ENCODE measurements around the gene ARHGAP6. TPM values are rescaled to one million over a fixed set of nuclear protein-coding genes. Genes with fewer than 3 reads are reported as not detected.

Gene ARHGAP6, protein sequence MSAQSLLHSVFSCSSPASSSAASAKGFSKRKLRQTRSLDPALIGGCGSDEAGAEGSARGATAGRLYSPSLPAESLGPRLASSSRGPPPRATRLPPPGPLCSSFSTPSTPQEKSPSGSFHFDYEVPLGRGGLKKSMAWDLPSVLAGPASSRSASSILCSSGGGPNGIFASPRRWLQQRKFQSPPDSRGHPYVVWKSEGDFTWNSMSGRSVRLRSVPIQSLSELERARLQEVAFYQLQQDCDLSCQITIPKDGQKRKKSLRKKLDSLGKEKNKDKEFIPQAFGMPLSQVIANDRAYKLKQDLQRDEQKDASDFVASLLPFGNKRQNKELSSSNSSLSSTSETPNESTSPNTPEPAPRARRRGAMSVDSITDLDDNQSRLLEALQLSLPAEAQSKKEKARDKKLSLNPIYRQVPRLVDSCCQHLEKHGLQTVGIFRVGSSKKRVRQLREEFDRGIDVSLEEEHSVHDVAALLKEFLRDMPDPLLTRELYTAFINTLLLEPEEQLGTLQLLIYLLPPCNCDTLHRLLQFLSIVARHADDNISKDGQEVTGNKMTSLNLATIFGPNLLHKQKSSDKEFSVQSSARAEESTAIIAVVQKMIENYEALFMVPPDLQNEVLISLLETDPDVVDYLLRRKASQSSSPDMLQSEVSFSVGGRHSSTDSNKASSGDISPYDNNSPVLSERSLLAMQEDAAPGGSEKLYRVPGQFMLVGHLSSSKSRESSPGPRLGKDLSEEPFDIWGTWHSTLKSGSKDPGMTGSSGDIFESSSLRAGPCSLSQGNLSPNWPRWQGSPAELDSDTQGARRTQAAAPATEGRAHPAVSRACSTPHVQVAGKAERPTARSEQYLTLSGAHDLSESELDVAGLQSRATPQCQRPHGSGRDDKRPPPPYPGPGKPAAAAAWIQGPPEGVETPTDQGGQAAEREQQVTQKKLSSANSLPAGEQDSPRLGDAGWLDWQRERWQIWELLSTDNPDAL (N-terminal part only)
- polyA plus RNA-seq, result under 1 TPM in 1 of 3 donors, not detected in 2; 0.11 TPM

GRCh38 chrX:11665168-11666111 lies at the start of gene ARHGAP6:
Gene ARHGAP6 (minus strand): TSS chrX:11665920. CDS start chrX:11664828, 1,092 bp downstream.
- H3K27me3 Mint-ChIP-seq (ENCODE audit: low read depth in 3 of 3), result peaks cover 2 to 13% (median 4%) of the 10 kb centered on the region in 3 donors
- no peaks in the 10 kb centered on the region for H3K36me3 Mint-ChIP-seq
- H3K4me1 Mint-ChIP-seq, result no peaks in the 10 kb centered on the region
- no peak within 1 kb of the TSS for H3K4me3 Mint-ChIP-seq
- DNase-seq, result no peak
- H3K9me3 Mint-ChIP-seq, result no peaks in the 10 kb centered on the region
- H3K27ac Mint-ChIP-seq, result no peak within 1 kb of the TSS

DNA sequence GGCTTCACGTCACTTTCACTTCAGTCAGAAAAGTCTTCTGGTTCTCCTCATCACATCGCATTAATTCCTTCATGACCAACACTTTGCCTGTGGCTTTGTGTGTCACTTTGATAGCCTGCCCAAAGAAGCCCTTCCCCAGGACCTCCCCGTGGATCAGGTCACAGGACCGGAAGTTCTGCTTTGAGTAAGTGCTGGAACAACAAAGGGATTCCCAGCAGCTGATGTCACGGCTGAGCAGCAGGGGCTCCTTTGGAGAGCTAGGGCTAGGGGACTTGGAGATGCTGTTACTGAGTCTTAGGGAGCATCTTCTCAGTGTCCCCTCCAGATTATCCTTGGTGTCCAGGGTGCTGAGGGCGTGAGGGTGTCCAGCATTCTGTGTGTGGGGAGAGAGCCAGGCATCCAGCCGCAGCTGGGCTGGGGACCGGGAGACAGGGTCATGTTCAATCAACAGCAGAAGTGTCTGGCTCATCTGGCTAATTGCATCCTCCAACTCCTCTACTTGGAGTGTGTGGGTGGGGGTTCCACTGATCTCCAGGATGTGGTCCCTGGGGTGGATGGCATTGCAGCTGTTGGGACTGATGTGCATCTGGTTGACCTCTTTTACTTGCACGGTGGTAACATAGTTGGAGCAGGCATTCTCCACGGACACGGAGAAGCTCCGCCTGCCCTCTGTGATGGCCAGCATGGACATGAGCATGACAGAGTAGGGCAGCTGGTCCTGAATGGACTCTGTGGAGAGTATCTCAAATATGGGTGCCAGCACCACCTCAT lies 39.2 kb upstream of the ARHGAP6 start:
- Mint-ChIP-seq H3K36me3 (no peaks in the 10 kb centered on the region), H3K9me3 (no peaks in the 10 kb centered on the region), H3K27me3 (ENCODE audit: low read depth in 3 of 3) (peaks cover 1 to 8% (median 7%) of the 10 kb centered on the region in 3 donors), H3K27ac (no peak overlapping the region), H3K4me1 (no peaks in the 10 kb centered on the region), H3K4me3 (no peak overlapping the region)
- DNase-seq, result no peak

DNA sequence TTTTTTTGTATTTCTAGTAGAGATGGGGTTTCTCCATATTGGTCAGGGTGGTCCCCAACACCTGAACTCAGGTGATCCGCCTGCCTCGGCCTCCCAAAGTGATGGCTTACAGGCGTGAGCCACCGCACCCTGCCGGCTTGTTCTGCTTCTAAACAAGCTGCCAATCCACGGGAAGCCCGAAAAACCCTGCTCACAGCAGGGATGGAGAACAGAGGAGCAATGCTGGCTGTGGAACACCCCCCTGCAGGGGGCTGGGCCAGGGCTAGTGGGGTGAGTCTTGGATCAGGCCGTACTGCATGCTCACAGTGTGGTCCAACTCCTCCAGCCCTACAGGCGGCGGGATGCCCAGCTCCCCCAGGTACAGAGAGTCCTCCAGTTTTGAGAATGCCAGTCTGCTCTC lies 38.1 kb upstream of the ARHGAP6 start:
- Mint-ChIP-seq H3K4me3 (no peak overlapping the region), H3K9me3 (no peaks in the 10 kb centered on the region), H3K36me3 (no peaks in the 10 kb centered on the region), H3K27me3 (ENCODE audit: low read depth in 3 of 3) (peaks cover 1 to 8% (median 7%) of the 10 kb centered on the region in 3 donors), H3K27ac (no peak overlapping the region), H3K4me1 (no peaks in the 10 kb centered on the region)
- no peak for DNase-seq

GRCh38 chrX:11702965-11703631 lies 37.4 kb upstream of the ARHGAP6 start:
- Mint-ChIP-seq H3K27ac (peak overlapping the region in 1 of 6 donors; percentile 11), H3K4me3 (no peak overlapping the region)

GRCh38 chrX:11702420-11702819 lies 36.7 kb upstream of the ARHGAP6 start:
- no peaks in the 10 kb centered on the region for H3K36me3 Mint-ChIP-seq
- H3K4me1 Mint-ChIP-seq, result no peaks in the 10 kb centered on the region
- H3K4me3 Mint-ChIP-seq, result no peak overlapping the region
- H3K9me3 Mint-ChIP-seq, result peaks cover 0 to 2% (median 0%) of the 10 kb centered on the region in 6 donors
- H3K27me3 Mint-ChIP-seq (ENCODE audit: low read depth in 3 of 3), result peaks cover 1 to 8% (median 7%) of the 10 kb centered on the region in 3 donors
- no peak for DNase-seq
- no peak overlapping the region for H3K27ac Mint-ChIP-seq

More at GRCh38 chrX:11702965-11703631, 37.4 kb upstream of the ARHGAP6 start:
- no peak for DNase-seq
- peaks cover 0 to 2% (median 0%) of the 10 kb centered on the region in 6 donors for H3K9me3 Mint-ChIP-seq
- H3K27me3 Mint-ChIP-seq (ENCODE audit: low read depth in 3 of 3), result peaks cover 1 to 8% (median 7%) of the 10 kb centered on the region in 3 donors
- no peaks in the 10 kb centered on the region for H3K4me1 Mint-ChIP-seq
- H3K36me3 Mint-ChIP-seq, result no peaks in the 10 kb centered on the region

DNA sequence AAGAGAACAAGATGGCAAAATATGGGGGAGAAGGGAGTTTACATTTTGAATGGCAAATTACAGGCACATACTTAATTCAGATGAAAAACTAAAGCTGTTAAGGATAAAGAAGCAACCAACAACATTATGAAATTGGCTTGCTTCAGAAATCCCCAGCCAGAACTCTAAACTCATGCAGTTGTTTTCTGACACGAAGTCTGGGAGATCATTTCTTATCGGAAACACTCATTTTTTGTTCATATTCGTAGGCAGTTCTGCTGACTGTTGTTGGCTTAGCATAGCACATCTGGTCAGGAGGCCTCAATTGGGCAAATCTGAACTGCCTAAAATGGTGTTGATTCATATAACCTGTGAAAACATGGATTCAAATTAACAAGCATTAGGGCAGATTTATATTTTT lies 33.0 kb upstream of the ARHGAP6 start:
- Mint-ChIP-seq H3K27ac (no peak overlapping the region), H3K9me3 (peaks cover 0 to 5% (median 0%) of the 10 kb centered on the region in 6 donors), H3K4me1 (no peaks in the 10 kb centered on the region), H3K4me3 (no peak overlapping the region), H3K36me3 (no peaks in the 10 kb centered on the region), H3K27me3 (ENCODE audit: low read depth in 3 of 3) (peaks cover 6 to 20% (median 11%) of the 10 kb centered on the region in 3 donors)
- no peak for DNase-seq

DNA sequence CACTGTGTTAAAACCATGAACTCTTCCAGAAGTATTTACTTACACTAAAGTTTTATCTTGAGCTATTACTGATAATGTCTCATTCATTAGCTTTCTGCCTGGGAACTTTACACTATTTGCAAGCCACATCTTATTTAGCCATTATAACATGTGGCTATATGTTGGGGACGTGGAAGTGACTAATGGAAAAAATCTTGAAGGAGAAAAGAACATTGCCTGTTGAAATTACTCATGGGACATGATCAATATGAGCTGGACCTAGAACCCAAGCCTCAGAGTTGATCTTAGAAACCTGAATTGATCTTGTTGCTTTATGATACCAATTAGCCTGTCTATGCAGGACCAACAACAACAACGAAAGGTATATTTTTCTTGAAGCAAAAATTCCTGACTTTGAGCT lies 22.5 kb upstream of the ARHGAP6 start:
- Mint-ChIP-seq H3K4me1 (no peaks in the 10 kb centered on the region), H3K9me3 (peaks cover 0 to 2% (median 0%) of the 10 kb centered on the region in 6 donors), H3K36me3 (no peaks in the 10 kb centered on the region), H3K27me3 (ENCODE audit: low read depth in 3 of 3) (peaks cover 2 to 10% (median 4%) of the 10 kb centered on the region in 3 donors), H3K4me3 (no peak overlapping the region), H3K27ac (no peak overlapping the region)
- DNase-seq, result no peak

DNA sequence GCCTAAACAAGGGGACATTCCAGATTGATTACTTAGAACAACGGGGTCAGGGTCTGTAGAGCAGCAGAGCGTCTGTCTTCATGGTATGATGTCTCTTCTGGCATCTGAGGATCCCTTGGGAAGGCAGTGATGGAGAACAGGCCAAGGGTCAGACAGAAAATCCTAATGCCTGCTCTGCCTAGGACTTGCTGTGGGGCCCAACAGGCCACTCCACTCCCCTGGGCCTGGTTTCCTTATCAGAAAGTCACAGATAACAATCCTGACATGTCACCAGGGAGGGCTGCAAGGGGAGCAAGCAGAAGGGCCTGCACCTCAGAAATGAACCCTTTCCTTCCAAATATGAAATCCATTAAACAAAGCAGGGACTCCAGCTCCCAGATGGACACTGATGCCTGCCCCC lies 21.4 kb upstream of the ARHGAP6 start:
- Mint-ChIP-seq H3K4me3 (no peak overlapping the region), H3K27me3 (ENCODE audit: low read depth in 3 of 3) (peaks cover 0 to 10% (median 0%) of the 10 kb centered on the region in 3 donors), H3K9me3 (no peaks in the 10 kb centered on the region), H3K27ac (no peak overlapping the region), H3K4me1 (no peaks in the 10 kb centered on the region), H3K36me3 (no peaks in the 10 kb centered on the region)
- no peak for DNase-seq

- Mint-ChIP-seq H3K4me1 (no peaks in the 10 kb centered on the region), H3K27ac (no peak overlapping the region), H3K4me3 (no peak overlapping the region), H3K36me3 (no peaks in the 10 kb centered on the region), H3K27me3 (ENCODE audit: low read depth in 3 of 3) (peaks cover 0 to 9% (median 0%) of the 10 kb centered on the region in 3 donors), H3K9me3 (no peaks in the 10 kb centered on the region)
- DNase-seq, result no peak
These were observed 17.3 kb upstream of the ARHGAP6 start for GRCh38 chrX:11683057-11683456.

- H3K27ac Mint-ChIP-seq, result no peak overlapping the region
- peaks cover 0 to 12% (median 0%) of the 10 kb centered on the region in 3 donors for H3K27me3 Mint-ChIP-seq (ENCODE audit: low read depth in 3 of 3)
- no peak for DNase-seq
- peaks cover 0 to 5% (median 0%) of the 10 kb centered on the region in 6 donors for H3K9me3 Mint-ChIP-seq
- H3K36me3 Mint-ChIP-seq, result no peaks in the 10 kb centered on the region
- H3K4me1 Mint-ChIP-seq, result no peaks in the 10 kb centered on the region
- no peak overlapping the region for H3K4me3 Mint-ChIP-seq
These were observed 12.4 kb upstream of the ARHGAP6 start for GRCh38 chrX:11678158-11678557.

DNA sequence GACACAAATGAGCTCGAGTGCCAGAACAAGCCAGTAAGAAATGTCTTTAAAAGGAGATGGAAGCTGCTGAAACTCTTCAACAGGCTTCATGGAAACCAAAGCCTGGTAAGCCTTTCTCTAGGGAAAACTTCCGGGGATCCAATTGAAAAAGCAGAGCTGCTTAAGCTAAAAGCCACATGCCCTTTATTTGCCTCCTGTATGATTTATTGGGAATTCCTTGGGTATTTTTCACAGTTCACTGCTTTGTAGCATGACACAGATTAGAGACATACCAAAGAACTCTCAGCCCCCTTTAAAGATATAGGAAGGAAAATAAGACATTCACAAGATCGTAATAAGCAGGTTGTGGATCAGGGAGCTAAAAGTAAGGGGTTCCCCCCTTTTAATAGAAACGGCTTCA lies 6.5 kb upstream of the ARHGAP6 start:
- no peaks in the 10 kb centered on the region for H3K36me3 Mint-ChIP-seq
- DNase-seq, result no peak

GRCh38 chrX:11670316-11670715 lies 4.6 kb upstream of the ARHGAP6 start:
- Mint-ChIP-seq H3K4me3 (no peak overlapping the region), H3K27me3 (ENCODE audit: low read depth in 3 of 3) (peaks cover 2 to 19% (median 4%) of the 10 kb centered on the region in 3 donors), H3K27ac (no peak overlapping the region), H3K9me3 (peaks cover 0 to 4% (median 0%) of the 10 kb centered on the region in 6 donors), H3K4me1 (no peaks in the 10 kb centered on the region), H3K36me3 (no peaks in the 10 kb centered on the region)
- DNase-seq, result no peak

More for the DNA sequence above, 6.5 kb upstream of the ARHGAP6 start:
- peaks cover 0 to 17% (median 2%) of the 10 kb centered on the region in 3 donors for H3K27me3 Mint-ChIP-seq (ENCODE audit: low read depth in 3 of 3)
- H3K27ac Mint-ChIP-seq, result no peak overlapping the region
- no peak overlapping the region for H3K4me3 Mint-ChIP-seq
- no peaks in the 10 kb centered on the region for H3K4me1 Mint-ChIP-seq
- peaks cover 0 to 5% (median 0%) of the 10 kb centered on the region in 6 donors for H3K9me3 Mint-ChIP-seq

Data from immature natural killer cell (primary cell).